SU-DHL-6 (cell line): ENCODE results near the gene ST6GALNAC6.

ENCODE experiments used
- H2AFZ ChIP-seq: fragments of 200-600 bp; sonication (generic); 2 replicates; pipeline ENCODE4 v1.6.1; 2014; ENCODE audit warnings: low read depth, mild to moderate bottlenecking, moderate library complexity, mixed read lengths, antibody characterized with exemption, low read length; ENCODE audit not compliant: severe bottlenecking
- H3F3A ChIP-seq: fragments of 200-600 bp; shearing (Covaris generic); 2 replicates; pipeline ENCODE4 v1.6.0; 2016; ENCODE audit warnings: antibody characterized with exemption, mild to moderate bottlenecking; ENCODE audit not compliant: insufficient read depth
- H3K27ac ChIP-seq: fragments of 200-600 bp; sonication (generic); 2 replicates; pipeline ENCODE4 v1.5.1; 2016; ENCODE audit warnings: low read depth, mild to moderate bottlenecking, low read length, moderate library complexity, mixed read lengths
- H3K27me3 ChIP-seq: fragments of 200-600 bp; sonication (generic), shearing (Covaris generic); 2 replicates; pipeline ENCODE4 v1.6.0; 2014; ENCODE audit warnings: mild to moderate bottlenecking, low read length
- H3K36me3 ChIP-seq: fragments of 200-600 bp; sonication (generic); 2 replicates; pipeline ENCODE4 v1.6.1; 2014; ENCODE audit warnings: mild to moderate bottlenecking, low read length, mixed read lengths
- H3K4me2 ChIP-seq: fragments of 300-600, 200-600 bp; shearing (Covaris generic), sonication (generic); 2 replicates; pipeline ENCODE4 v1.6.0; 2014; ENCODE audit warnings: low read length, low read depth, mild to moderate bottlenecking; ENCODE audit not compliant: poor library complexity, severe bottlenecking
- H3K4me3 ChIP-seq: fragments of 200-600 bp; sonication (generic); 2 replicates; pipeline ENCODE4 v1.5.1; 2014; ENCODE audit warnings: antibody characterized with exemption, low read length, mild to moderate bottlenecking, mixed read lengths; ENCODE audit not compliant: insufficient read depth, poor library complexity, severe bottlenecking
- H3K79me2 ChIP-seq: fragments of 200-600 bp; sonication (generic); 2 replicates; pipeline ENCODE4 v1.6.1; 2014; ENCODE audit warnings: mild to moderate bottlenecking, low read length, moderate library complexity; ENCODE audit not compliant: insufficient read depth
- H3K9ac ChIP-seq: fragments of 200-600 bp; sonication (generic); 2 replicates; pipeline ENCODE4 v1.7.0; 2014; ENCODE audit warnings: mild to moderate bottlenecking, low read length
- H3K9me2 ChIP-seq: fragments of 200-600 bp; sonication (generic); replicated peaks from 2 replicates; pipeline ENCODE4 v1.6.1; 2014; ENCODE audit warnings: low read length; ENCODE audit not compliant: insufficient read depth
- H3K9me3 ChIP-seq: fragments of 200-600 bp; sonication (generic); 2 replicates; pipeline ENCODE4 v1.6.1; 2014; ENCODE audit warnings: low read length, mixed read lengths; ENCODE audit not compliant: insufficient read depth
- H4K20me1 ChIP-seq: fragments of 200-600 bp; sonication (generic); 2 replicates; pipeline ENCODE4 v1.6.1; 2014; ENCODE audit warnings: low read depth, mild to moderate bottlenecking, antibody characterized with exemption, low read length, moderate library complexity, mixed read lengths
- EZH2phosphoT487 ChIP-seq: fragments of 200-600 bp; sonication (generic), shearing (Covaris generic); conservative IDR thresholded peaks from 2 replicates; pipeline ENCODE4 v1.6.1; 2018; ENCODE audit warnings: mild to moderate bottlenecking, antibody characterized with exemption, low read length, moderate library complexity, mixed read lengths
- TF ChIP-seq, protein P1 (sequence below): fragments of 200-600 bp; sonication (generic); IDR thresholded peaks from one replicate; pipeline ENCODE4 v1.5.1; 2017; ENCODE audit warnings: antibody characterized with exemption, mild to moderate bottlenecking, low read length, moderate library complexity; ENCODE audit not compliant: insufficient read depth, poor library complexity, severe bottlenecking

The ST6GALNAC6 gene

GRCh38 chr9:127872369-127873222 is 26.8 kb downstream of the ST6GALNAC6 start:
- TF ChIP-seq, protein P1, sequence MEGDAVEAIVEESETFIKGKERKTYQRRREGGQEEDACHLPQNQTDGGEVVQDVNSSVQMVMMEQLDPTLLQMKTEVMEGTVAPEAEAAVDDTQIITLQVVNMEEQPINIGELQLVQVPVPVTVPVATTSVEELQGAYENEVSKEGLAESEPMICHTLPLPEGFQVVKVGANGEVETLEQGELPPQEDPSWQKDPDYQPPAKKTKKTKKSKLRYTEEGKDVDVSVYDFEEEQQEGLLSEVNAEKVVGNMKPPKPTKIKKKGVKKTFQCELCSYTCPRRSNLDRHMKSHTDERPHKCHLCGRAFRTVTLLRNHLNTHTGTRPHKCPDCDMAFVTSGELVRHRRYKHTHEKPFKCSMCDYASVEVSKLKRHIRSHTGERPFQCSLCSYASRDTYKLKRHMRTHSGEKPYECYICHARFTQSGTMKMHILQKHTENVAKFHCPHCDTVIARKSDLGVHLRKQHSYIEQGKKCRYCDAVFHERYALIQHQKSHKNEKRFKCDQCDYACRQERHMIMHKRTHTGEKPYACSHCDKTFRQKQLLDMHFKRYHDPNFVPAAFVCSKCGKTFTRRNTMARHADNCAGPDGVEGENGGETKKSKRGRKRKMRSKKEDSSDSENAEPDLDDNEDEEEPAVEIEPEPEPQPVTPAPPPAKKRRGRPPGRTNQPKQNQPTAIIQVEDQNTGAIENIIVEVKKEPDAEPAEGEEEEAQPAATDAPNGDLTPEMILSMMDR: no peak
- no peak for TF ChIP-seq EZH2phosphoT487
- no peak overlapping the region for H3K4me3 ChIP-seq

GRCh38 chr9:127871531-127871930 is 27.9 kb downstream of the ST6GALNAC6 start:
- Histone ChIP-seq H3K36me3 (no peaks in the 10 kb centered on the region), H3K9me2 (no peaks in the 10 kb centered on the region), H3K4me3 (no peak overlapping the region), H3K9me3 (no peaks in the 10 kb centered on the region), H3K79me2 (no peaks in the 10 kb centered on the region), H3K27me3 (no peaks in the 10 kb centered on the region), H2AFZ (no peak overlapping the region), H3K9ac (no peak overlapping the region), H4K20me1 (no peaks in the 10 kb centered on the region), H3K27ac (no peak overlapping the region), H3F3A (no peaks in the 10 kb centered on the region), H3K4me2 (no peak overlapping the region)
- TF ChIP-seq EZH2phosphoT487: no peak
- TF ChIP-seq, protein P1: no peak

More at GRCh38 chr9:127872369-127873222, 26.8 kb downstream of the ST6GALNAC6 start:
- Histone ChIP-seq H2AFZ (no peak overlapping the region), H3F3A (no peaks in the 10 kb centered on the region), H3K9ac (no peak overlapping the region), H3K9me2 (no peaks in the 10 kb centered on the region), H3K27ac (no peak overlapping the region), H3K36me3 (no peaks in the 10 kb centered on the region), H3K79me2 (no peaks in the 10 kb centered on the region), H3K9me3 (no peaks in the 10 kb centered on the region), H3K27me3 (no peaks in the 10 kb centered on the region), H3K4me2 (no peak overlapping the region), H4K20me1 (no peaks in the 10 kb centered on the region)

GRCh38 chr9:127870887-127871286 is 28.5 kb downstream of the ST6GALNAC6 start:
- Histone ChIP-seq H3K27ac (no peak overlapping the region), H3K9me2 (no peaks in the 10 kb centered on the region), H3K4me2 (no peak overlapping the region), H3K9ac (no peak overlapping the region), H3K36me3 (no peaks in the 10 kb centered on the region), H3K79me2 (no peaks in the 10 kb centered on the region), H3K9me3 (no peaks in the 10 kb centered on the region), H3F3A (no peaks in the 10 kb centered on the region), H3K4me3 (no peak overlapping the region), H2AFZ (no peak overlapping the region), H3K27me3 (no peaks in the 10 kb centered on the region), H4K20me1 (no peaks in the 10 kb centered on the region)
- no peak for TF ChIP-seq EZH2phosphoT487
- TF ChIP-seq, protein P1: no peak
